HCEC 1CT (cell line): Measurements from ENCODE around the gene PLCH1.
A peak's percentile ranks its signal among the peaks of the same experiment; 100 is the strongest.

Experiments used
- DNase-seq: peaks from one replicate; pipeline ENCODE4 v3.0.0-alpha.2; 2017

Gene PLCH1, protein sequence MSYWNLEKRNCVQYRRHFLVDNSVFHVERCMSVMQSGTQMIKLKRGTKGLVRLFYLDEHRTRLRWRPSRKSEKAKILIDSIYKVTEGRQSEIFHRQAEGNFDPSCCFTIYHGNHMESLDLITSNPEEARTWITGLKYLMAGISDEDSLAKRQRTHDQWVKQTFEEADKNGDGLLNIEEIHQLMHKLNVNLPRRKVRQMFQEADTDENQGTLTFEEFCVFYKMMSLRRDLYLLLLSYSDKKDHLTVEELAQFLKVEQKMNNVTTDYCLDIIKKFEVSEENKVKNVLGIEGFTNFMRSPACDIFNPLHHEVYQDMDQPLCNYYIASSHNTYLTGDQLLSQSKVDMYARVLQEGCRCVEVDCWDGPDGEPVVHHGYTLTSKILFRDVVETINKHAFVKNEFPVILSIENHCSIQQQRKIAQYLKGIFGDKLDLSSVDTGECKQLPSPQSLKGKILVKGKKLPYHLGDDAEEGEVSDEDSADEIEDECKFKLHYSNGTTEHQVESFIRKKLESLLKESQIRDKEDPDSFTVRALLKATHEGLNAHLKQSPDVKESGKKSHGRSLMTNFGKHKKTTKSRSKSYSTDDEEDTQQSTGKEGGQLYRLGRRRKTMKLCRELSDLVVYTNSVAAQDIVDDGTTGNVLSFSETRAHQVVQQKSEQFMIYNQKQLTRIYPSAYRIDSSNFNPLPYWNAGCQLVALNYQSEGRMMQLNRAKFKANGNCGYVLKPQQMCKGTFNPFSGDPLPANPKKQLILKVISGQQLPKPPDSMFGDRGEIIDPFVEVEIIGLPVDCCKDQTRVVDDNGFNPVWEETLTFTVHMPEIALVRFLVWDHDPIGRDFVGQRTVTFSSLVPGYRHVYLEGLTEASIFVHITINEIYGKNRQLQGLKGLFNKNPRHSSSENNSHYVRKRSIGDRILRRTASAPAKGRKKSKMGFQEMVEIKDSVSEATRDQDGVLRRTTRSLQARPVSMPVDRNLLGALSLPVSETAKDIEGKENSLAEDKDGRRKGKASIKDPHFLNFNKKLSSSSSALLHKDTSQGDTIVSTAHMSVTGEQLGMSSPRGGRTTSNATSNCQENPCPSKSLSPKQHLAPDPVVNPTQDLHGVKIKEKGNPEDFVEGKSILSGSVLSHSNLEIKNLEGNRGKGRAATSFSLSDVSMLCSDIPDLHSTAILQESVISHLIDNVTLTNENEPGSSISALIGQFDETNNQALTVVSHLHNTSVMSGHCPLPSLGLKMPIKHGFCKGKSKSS (N-terminal part only)

DNA sequence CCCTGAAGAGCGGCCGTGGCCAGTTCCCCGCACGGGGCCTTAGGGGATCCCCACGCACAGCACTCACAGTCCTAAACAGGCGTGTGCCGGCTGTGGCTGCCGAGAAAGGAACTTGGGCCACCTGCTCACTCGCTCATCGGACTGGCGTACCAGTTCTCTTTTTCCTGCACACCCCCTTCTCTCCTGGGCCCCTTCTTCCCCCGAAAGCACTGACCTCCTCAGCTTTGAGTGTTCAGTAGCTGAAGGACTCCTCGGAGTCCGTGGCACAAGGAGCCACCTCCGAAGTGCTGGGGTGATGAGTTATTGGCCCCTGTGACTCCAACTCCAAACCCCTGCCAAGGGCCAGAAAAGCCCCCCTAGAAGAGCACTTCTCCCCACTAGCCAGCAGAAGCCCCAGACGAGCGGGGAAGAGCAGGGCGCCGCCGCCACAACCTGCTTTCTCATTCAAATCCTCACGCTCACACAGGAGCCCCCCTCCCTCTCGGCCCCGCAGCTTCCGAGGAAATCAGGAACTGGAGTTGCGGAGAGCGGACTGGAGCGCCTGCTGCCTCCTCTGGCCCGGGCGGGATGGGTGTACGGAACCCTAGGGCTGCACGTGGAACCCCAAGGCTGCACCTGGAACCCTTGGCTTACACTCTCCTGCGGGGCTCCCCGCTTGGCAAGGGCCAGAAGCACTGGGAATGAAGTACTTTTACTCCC, at the start of gene PLCH1:
TSS of gene PLCH1 (minus strand) at position 446 of the 699 bp plus-strand sequence. CDS start 40,847 bp downstream, outside the sequence.
- peak; percentile 15 for DNase-seq

DNA sequence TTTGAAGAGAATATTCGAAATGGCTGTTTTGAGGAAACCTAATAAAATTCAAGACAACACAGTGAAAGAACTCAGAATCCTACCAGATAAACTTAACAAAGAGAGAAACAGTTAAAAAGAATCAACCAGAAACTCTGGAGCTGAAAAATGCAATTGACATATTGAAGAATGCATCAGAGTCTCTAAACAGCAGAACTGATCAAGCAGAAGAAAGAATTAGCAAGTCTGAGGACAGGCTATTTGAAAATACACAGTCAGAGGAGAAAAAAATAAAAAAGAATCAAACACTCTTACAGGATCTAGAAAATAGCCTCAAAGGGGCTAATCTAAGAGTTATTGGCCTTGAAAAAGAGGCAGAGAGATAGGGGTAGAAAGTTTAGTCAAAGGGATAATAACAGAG, 47.7 kb upstream of the PLCH1 start:
- no peak for DNase-seq

DNA sequence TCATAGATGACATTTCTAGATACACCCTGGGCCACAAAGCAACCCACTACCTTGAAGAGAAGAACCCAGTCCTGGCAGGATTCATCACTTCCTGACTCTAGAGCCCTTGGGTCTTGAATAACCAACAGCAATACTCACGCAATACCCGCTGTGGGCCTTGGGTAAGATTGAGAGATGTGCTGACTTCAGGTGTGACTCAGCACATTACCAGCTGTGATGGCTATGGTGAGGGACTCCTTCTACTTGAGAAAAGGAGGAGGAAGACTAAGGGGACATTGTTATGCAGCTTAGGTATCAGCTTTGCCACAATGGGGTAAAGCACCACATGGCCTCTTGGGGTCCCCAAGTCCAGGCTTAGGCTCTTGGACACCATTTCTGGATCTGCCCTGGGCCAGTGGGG, 46.3 kb upstream of the PLCH1 start:
- peak; percentile 22 for DNase-seq

DNA sequence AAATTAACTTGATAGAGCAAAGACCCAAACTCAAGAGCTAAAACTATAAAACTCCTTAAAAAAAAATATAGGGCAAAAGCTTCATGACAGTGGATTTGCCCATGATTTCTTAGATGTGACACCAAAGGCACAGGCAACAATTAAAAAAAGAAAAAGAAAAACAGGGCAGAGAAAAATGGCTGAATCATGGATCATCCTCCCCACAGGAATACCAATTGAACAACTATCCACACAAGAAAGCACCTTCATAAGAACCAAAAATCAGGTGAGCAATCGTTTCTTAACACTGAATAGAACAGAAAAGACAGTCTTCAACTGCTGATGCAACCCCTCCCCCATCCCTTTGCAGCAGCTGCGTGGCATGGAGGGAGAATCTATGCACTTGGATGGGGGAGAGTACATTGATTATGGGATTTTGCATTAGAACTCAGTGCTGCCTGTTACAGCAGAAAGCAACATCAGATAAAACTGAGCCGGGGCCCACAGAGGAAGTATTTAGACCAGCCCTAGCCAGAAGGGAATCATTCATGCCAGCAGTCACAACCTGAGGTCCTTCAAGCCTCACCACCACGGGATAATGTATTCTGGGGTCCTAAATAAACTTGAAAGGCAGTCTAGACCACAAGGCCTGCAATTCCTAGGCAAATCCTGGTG, 45.5 kb upstream of the PLCH1 start:
- DNase-seq: no peak

DNA sequence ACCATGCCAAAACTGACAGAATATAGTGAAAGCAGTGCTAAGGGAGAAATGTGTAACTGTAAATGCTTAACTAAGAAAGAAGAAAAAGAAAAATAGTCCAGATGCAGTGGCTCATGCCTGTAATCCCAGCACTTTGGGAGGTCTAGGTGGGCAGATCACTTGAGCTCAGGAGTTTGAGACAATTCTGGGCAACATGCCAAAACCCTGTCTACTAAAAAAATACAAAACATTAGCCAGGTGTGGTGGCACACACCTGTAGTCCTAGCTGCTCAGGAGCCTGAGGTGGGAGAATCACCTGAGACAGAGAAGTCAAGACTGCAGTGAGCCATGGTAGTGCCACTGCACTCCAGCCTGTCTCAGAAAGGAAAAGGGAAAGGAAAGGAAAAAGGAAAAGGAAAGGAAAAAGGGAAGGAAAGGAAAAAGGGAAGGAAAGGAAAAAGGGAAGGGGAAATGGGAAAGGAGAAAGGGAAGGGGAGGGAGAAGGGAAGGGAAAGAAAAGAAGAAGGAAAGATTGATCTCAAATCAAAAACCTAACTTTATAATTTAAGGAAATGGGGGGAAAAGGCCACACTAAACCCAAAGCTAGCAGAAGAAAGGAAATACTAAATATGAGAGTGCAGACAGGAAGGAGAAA, 40.9 kb upstream of the PLCH1 start:
- no peak for DNase-seq

DNA sequence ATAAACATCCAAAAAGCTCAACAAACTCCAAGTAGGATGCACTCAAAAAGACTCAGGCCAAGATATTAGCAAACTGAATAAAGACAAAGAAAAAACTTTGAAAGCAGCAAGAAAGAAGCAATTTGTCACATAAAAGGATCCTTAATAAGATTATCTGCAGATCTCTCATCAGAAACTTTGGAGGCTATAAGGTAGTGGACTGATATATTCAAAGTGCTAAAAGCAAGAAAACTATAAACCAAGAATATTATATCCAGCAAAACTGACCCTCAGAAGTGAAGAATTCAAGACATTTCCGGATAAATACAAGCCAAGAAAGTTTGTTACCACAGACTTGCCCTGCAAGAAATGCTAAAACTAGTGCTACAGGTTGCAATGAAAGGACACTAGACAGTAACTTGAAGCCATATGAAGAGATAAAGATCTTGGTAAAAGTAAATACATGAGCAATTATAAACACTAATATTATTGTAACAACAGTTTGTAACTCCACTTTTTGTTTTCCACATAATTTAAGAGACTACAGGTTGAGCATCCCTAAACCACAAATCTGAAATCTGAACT, 37.6 kb upstream of the PLCH1 start:
- DNase-seq: no peak

DNA sequence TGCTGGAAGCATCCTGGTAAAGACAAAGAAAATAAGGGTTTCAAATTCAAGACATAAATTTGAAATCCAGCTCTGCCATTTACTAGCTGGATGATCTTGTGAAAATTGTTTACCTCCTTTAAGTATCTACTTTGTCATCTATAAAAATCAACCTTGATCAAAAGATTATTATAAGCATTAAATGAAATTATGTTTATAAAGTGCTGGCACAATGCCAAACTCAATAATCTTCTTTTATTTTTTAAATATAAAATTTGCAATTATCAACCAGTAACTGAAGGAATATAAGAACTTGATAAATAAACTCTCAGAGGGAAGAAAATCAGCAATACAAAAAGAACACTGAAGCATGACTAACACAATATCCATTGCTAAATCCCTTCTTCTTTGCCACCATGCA, 35.4 kb upstream of the PLCH1 start:
- DNase-seq: no peak

DNA sequence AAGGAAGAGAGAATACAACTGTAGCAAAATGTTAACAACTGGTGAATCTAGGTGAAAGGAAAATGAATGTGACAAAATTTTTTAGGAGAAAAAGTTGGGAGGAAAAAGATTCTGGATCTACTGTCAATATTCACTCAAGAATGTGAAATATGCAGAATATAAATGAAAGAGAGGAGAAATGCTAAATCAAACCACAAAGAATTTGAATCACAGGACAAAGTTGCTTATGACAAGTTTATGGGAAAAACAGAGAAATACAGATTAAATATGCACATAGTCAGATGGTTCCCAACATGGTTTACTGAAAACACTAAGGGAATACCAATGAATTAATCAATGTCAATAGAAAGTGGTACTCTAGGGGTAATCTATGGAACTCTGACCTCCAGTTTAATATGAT, 33.6 kb upstream of the PLCH1 start:
- DNase-seq: peak; percentile 23

DNA sequence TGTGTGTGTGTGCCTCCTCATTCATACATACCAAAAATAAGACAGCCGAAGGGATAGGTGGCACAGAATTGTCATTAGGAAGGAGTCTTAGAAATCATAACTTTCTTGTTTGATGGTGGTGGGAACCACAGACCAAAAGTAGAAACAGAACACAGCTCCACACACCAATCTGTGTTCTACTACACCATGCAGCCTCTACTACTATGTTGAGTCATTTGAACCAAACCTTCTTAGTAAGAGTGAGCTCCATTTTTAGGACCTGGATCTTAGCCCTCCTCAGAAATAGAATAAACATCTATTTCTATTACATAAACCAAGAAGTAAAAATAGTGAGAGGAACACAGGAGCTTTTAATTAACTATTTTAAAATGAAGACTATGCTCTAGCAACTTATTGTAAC, 27.9 kb upstream of the PLCH1 start:
- DNase-seq: no peak

DNA sequence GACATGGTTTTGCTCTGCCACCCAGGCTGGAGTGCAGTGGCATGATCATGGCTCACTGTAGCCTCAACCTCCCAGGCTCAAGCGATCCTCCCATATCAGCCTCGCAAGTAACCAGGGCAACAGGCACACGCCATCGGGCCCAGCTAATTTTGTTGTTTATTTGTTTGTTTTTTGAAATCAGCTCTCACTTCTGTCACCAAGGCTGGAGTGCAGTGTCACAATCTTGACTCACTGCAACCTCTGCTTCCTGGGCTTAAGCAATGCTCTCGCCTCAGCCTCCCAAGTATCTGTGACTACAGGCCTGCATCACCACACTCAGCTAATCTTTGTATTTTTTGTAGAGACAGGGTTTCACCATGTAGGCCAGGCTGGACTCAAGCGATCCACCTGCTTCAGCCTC, 26.3 kb upstream of the PLCH1 start:
- DNase-seq: no peak

DNA sequence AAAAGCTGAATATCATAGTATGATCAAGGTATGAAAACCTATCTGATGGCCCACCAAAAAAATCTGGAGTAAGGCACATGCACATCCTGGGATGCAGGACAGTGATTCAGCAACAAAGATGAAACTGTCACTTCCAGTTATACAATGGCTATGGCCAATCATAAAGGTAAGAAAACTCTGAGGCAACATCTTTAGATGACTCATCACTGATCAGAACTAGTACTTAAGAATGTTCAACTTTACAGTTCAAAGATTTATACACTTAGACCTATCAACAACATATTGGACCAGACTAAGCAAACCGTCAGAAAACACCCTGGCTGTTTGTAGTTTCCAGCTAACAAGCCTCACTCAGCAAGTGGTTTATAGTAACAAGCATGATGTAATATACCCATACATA, 21.3 kb upstream of the PLCH1 start:
- peak; percentile 34 for DNase-seq

DNA sequence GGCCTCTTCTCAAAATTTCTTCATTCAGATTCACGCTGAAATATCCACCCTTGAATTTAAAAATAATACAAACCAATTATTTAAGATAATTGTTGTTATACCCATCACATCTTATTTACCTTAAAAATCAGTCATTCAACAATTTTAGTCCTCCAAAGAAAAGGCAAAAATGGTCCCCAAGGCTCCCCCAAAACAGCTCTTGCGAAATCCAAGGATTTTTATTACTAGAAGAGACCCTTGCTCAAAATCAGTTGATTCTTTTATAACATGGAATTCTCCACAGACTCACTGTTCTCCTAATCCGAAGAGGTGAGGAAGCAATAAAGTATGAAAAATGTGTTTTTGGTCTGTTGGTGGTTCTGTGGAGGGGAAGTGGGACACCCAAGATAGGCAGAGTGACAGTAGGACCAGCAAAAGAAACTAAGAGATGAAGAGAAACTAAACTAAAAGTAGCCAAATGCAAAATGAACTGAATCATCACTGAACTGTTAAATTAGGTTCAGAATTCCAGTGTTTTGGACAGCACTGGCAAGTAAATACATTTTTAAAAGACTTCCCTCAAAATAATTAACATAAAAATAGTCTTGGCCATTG, 19.1 kb upstream of the PLCH1 start:
- DNase-seq: no peak

DNA sequence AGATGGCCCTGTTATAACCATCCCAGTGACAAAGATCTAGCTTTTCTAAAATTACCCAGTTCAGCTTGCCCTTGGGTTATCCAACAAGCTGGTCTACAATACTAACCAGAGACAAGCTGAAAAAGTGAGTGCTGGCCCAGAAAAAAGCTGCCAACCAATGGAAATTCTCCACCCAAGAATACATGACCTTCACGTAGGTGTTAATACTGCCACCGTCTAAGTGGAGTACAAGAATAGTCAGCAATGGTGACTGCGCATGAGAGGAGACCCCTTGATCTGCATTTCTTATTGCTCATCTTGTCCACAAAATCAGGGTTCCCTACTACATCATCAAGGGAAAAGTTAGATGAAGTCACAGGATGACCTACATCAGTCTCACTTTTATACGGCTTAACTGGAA, 15.8 kb upstream of the PLCH1 start:
- DNase-seq: no peak

DNA sequence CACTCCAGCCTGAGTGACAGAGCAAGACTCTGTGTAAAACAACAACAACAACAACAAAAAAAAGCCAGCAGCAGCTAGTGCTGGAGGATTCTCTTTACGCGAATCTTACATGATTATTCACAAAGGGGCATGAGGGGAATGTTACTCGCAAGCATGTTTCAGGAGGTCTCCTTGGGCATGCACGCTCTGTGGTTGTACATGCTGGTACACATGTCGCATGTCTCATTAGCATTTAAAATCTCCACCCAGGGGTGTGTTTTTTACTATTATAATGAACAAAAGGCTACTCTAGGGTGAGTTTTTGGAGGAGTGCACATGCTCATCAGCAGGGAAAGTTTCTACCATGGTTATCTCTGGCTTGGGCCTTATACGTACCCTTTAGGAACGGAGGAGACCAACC, 12.7 kb upstream of the PLCH1 start:
- no peak for DNase-seq

DNA sequence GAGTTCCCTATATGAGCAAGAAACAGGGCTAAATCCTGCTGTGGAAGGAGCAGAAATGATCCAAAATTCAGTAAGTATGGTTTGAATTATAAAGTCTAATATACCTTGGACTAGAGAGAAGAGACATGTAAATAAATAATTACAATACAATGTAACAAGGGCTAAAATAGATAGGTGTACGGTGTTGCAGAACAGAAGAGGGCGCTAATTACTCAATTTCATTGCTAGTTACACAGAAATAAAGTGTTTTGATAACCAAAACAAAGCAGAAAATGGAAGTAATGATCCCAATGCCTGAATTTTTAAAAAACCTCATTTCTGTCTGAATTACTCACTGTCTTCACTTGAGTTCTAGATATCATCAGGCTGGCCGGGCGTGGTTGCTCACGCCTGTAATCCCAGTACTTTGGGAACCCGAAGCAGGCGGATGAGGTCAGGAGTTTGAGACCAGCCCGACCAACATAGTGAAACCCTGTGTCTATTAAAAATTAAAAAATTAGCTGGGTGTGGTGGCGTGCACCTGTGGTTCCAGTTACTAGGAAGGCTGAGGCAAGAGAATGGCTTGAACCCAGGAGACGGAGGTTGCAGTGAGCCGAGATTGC, 8.3 kb upstream of the PLCH1 start:
- peak; percentile 49 for DNase-seq

DNA sequence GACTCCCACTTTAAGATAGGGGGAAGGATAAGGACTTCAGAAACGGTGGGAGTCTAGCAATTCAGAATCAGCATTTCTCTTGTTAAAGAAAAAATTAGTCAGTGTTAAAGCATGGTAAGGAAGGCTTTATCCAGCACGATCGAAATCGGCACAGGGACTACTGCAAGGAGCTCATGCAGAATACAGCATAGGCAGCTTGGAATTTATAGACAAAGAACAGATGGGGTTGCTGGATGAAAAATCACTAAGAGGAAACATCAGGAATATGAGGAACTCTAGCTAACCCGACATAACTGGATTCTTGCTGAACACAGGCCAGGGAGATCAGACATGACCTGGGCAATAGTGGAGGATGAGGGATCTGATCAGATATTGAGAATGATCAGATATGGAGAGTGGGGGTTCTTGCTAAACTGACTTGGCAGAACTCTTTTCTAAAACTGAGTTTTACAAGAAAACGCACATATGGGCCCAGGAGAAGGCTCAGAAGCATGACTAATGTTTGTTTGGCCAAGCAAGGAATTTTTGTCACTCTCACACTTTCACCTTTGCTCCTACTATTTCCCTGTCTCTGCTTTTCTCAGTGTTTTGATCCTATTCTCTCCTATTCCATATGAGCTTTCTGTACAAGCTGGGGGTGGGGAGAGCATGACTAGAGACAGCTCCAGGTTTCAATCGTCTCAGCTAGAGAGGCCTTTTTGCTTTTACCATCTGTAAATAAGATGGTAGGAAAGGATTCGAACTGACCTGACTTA, 3.9 kb upstream of the PLCH1 start:
- peak; percentile 32 for DNase-seq

DNA sequence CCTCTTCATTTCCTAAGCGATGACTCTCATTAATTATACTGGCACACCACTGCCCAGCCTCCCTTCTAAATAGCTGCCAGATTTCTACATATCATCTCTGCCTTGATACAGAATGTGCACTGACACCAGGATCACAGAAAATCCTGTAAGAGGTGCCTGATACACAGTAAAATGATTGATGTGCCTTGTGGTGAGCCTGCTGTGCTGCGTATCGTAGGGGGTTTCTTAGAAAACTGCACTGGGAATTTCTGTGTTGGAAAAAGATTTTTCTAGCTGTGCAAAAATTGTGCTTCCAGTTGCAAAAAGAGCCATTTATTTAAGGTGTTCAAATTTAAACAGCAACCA, 3.0 kb upstream of the PLCH1 start:
- DNase-seq: no peak

DNA sequence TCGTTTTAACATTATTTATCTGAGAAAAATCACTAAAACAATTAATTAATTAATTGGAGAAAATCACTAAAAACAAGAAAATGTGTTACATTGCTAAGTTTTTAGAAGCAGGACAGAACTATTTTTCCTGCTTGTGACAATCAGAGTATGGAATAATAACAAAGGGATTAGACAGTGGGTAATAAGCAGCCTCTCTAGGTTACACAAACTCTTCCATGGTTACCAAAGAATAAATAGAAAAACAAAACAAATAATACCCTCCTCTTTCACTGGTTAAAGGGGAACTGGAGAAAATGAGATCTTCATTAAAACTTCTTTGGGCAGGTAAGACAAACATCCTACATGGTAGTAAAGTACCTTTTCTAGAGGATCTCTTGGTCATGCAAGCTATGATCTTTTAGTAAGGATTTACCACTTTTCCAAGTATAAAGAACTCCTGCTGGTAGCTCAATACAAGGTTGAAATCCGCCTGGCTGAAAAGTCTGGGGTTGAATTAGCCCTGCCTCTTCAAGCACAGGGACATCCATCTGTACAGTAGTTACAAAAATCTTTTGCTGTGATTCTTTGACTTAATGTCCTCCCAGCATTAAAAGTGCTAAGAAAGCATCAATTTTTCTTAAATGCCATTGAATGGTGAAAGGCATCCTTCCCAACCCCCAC, 2.5 kb upstream of the PLCH1 start:
- no peak for DNase-seq

DNA sequence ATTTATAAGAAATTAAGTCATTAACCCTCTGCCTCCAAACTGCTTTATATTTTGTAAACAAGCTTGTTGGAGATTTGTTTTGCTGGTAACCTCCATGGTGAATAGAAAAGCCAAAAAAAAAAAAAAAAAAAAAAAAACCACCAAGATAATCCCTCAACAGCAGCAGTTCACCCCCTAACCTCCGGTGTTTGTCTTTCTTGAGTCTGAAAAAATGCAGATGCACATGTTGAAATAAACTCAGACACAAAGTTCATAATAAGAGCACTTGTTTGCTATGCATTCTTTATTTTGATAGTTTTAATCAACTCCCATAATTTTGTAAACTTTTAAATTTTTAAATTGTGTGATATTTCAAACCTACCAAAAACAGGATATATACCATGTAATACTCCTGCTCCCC, 1.8 kb upstream of the PLCH1 start:
- no peak for DNase-seq
